HEK293 (cell line): ENCODE measurements around the gene PPEF2.

ENCODE experiments used
- KLF10 ChIP-seq: fragments of 450-650 bp; IDR thresholded peaks from 2 replicates; pipeline ENCODE4 v1.5.1; 2018; ENCODE audit warnings: missing biosample characterization, mild to moderate bottlenecking, missing genetic modification characterization
- ZNF510 ChIP-seq: fragments of 450-650 bp; formaldehyde crosslinking; IDR thresholded peaks from 2 replicates; pipeline ENCODE4 v1.5.1; 2018; ENCODE audit warnings: mild to moderate bottlenecking, missing genetic modification characterization, missing biosample characterization; ENCODE audit not compliant: insufficient replicate concordance
- ZNF777 ChIP-seq: fragments of 450-650 bp; formaldehyde crosslinking; IDR thresholded peaks from 2 replicates; pipeline ENCODE4 v1.5.1; 2017; ENCODE audit warnings: missing biosample characterization, missing genetic modification characterization, borderline replicate concordance
- TF ChIP-seq, protein P1 (sequence below): fragments of 450-650 bp; formaldehyde crosslinking; IDR thresholded peaks from 2 replicates; pipeline ENCODE4 v1.5.1; 2016; ENCODE audit warnings: missing biosample characterization, missing genetic modification characterization
- TF ChIP-seq, protein P2 (sequence below): fragments of 450-650 bp; IDR thresholded peaks from 2 replicates; pipeline ENCODE4 v1.5.1; 2018; ENCODE audit warnings: missing biosample characterization, mild to moderate bottlenecking, missing genetic modification characterization
- TF ChIP-seq, protein P3 (sequence below): fragments of 450-650 bp; formaldehyde crosslinking; IDR thresholded peaks from 2 replicates; pipeline ENCODE4 v1.5.1; 2017; ENCODE audit warnings: missing biosample characterization, missing genetic modification characterization

DNA sequence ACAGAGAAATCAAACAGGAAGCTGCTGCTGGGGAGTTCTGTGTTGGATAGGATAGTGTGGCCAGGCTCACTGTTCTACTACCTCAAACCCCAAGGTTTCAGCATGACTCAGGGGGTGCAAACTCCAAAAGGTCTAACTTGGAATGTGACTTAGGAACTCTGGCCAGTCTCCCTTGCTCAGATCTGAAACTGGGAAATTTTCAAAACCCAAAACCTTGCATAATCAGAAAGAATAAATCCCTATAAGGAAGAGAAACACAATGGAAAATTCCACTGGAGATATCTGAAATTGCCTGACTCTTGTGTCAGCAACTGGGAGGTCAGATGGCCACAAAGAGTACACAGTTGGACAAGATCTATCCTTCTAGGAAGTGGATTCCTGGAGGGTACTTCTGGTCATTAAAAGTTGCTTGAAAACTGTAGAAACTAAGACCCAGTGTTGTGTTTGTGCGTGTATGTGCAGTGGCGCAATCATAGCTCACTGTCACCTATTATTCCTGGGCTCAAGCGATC is 58.0 kb downstream of the PPEF2 start:
- TF ChIP-seq, protein P1, sequence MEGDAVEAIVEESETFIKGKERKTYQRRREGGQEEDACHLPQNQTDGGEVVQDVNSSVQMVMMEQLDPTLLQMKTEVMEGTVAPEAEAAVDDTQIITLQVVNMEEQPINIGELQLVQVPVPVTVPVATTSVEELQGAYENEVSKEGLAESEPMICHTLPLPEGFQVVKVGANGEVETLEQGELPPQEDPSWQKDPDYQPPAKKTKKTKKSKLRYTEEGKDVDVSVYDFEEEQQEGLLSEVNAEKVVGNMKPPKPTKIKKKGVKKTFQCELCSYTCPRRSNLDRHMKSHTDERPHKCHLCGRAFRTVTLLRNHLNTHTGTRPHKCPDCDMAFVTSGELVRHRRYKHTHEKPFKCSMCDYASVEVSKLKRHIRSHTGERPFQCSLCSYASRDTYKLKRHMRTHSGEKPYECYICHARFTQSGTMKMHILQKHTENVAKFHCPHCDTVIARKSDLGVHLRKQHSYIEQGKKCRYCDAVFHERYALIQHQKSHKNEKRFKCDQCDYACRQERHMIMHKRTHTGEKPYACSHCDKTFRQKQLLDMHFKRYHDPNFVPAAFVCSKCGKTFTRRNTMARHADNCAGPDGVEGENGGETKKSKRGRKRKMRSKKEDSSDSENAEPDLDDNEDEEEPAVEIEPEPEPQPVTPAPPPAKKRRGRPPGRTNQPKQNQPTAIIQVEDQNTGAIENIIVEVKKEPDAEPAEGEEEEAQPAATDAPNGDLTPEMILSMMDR (tag by site-specific recombination), result no peak
- no peak for TF ChIP-seq ZNF510
- TF ChIP-seq KLF10 (tag by site-specific recombination), result no peak
- TF ChIP-seq, protein P2, sequence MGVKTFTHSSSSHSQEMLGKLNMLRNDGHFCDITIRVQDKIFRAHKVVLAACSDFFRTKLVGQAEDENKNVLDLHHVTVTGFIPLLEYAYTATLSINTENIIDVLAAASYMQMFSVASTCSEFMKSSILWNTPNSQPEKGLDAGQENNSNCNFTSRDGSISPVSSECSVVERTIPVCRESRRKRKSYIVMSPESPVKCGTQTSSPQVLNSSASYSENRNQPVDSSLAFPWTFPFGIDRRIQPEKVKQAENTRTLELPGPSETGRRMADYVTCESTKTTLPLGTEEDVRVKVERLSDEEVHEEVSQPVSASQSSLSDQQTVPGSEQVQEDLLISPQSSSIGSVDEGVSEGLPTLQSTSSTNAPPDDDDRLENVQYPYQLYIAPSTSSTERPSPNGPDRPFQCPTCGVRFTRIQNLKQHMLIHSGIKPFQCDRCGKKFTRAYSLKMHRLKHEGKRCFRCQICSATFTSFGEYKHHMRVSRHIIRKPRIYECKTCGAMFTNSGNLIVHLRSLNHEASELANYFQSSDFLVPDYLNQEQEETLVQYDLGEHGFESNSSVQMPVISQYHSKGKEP, result no peak
- no peak for TF ChIP-seq ZNF777 (tag by site-specific recombination)
- TF ChIP-seq, protein P3, sequence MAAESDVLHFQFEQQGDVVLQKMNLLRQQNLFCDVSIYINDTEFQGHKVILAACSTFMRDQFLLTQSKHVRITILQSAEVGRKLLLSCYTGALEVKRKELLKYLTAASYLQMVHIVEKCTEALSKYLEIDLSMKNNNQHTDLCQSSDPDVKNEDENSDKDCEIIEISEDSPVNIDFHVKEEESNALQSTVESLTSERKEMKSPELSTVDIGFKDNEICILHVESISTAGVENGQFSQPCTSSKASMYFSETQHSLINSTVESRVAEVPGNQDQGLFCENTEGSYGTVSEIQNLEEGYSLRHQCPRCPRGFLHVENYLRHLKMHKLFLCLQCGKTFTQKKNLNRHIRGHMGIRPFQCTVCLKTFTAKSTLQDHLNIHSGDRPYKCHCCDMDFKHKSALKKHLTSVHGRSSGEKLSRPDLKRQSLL (tag by site-specific recombination), result no peak
